ENCODE data around the gene PLSCR4. TPM values are rescaled to one million over a fixed set of nuclear protein-coding genes. Genes with fewer than 3 reads are reported as not detected.

The PLSCR4 gene
- total and polyA plus RNA-seq, 2 of the 4 experiments (the other 2 are of a cell fraction) = 3.8 to 4.4 TPM

DNA sequence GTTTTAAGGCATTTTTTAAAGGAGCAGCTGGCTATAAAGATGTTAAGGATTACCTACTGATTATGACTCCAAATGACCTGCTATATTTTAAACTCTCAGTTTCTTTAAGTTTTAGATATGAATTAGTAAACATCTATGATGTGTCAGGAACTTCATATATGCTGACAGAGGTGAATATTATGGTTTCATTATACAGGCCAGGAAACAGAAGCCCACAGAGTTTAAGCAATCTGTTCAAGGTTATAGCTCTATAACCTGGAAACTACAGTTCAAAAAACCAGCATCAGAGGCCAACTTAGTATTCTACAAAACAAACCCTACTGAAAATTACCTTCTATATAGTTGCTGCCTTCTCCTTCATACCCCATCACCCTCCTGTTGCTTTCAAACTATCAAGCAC is 17.4 kb downstream of the PLSCR4 start:
- Histone ChIP-seq H3K56ac (ENCODE audit: extremely low read depth, insufficient read depth, low read length) (no peak overlapping the region), H3K23ac (ENCODE audit: low read depth, low read length) (no peak overlapping the region), H2BK120ac (ENCODE audit: low read depth, low read length) (no peak overlapping the region), H3K9ac (ENCODE audit: low read depth, low read length) (no peak overlapping the region), H3K18ac (ENCODE audit: low read depth, low read length) (no peak overlapping the region), H2BK20ac (ENCODE audit: low read depth, low read length) (no peak overlapping the region), H2AK9ac (replicated peaks; ENCODE audit: low read depth, low read length, poor library complexity) (no peak overlapping the region), H3K79me1 (ENCODE audit: low read depth in 1 of 2, low read length in 2 of 2) (no peaks in the 10 kb centered on the region), H3K9me3 (ENCODE audit: control insufficient read depth, insufficient read depth, low read length) (peaks cover 5% of the 10 kb centered on the region; the same call in 1 of the 2 replicates), H4K20me1 (ENCODE audit: insufficient read depth, low read length) (no peaks in the 10 kb centered on the region), H2BK5ac (ENCODE audit: low read depth, low read length, poor library complexity, severe bottlenecking) (no peak overlapping the region), H2BK15ac (ENCODE audit: low read depth, low read length) (no peak overlapping the region), H3K9me1 (ENCODE audit: insufficient read depth, low read length) (no peaks in the 10 kb centered on the region), H3K4me3 (ENCODE audit: insufficient read depth, low read depth, low read length) (no peak overlapping the region), H4K8ac (ENCODE audit: low read depth in 2 of 2, low read length in 2 of 2) (no peak overlapping the region), H3K27ac (ENCODE audit: insufficient read depth, low read length) (no peak overlapping the region), H4K91ac (ENCODE audit: insufficient read depth, low read depth, low read length) (no peak overlapping the region), H3K4me2 (ENCODE audit: low read depth, low read length) (no peak overlapping the region), H3K14ac (replicated peaks; ENCODE audit: low read depth, low read length) (no peak overlapping the region), H2AK5ac (ENCODE audit: low read depth, low read length) (no peak overlapping the region), H3K4me1 (ENCODE audit: control insufficient read depth, insufficient read depth, low read length) (no peaks in the 10 kb centered on the region), H2AFZ (replicated peaks; ENCODE audit: low read length, poor library complexity) (no peak overlapping the region), H3K36me3 (ENCODE audit: control insufficient read depth, insufficient read depth, low read length) (no peaks in the 10 kb centered on the region), H3K27me3 (ENCODE audit: control insufficient read depth, insufficient read depth, low read length) (no peaks in the 10 kb centered on the region), H3K4ac (ENCODE audit: low read depth, low read length) (no peak overlapping the region), H4K5ac (ENCODE audit: low read depth, low read length) (no peak overlapping the region)
- dilution Hi-C loops (cut with HindIII; ENCODE audit: low sequenced_read_pairs, unreplicated experiment) (no loop called here), intact Hi-C loops (cut with micrococcal nuclease) (no loop called here), in situ Hi-C loops (cut with MboI; ENCODE audit: low sequenced_read_pairs) (no loop called here)
- no peak for TF ChIP-seq RCOR1 (IDR thresholded peaks at IDR 0.05; ENCODE audit: insufficient replicate concordance, low read length)
- TF ChIP-seq MAFK (IDR thresholded peaks at IDR 0.05; ENCODE audit: low read depth, low read length) = peak; percentile 45; the same call in 1 of the 2 replicates
- ATAC-seq (ENCODE audit: low read depth) (no peak), DNase-seq (no peak)
- CTCF ChIA-PET = no interaction called here
- POLR2A ChIA-PET (ENCODE audit: unreplicated experiment) = no interaction called here
- no TSS peak for BruUV-seq (replicated peaks)
